Liver (tissue), 9 donors: ENCODE data around the gene ZRANB1. TPM values are rescaled to one million over a fixed set of nuclear protein-coding genes. Genes with fewer than 3 reads are reported as not detected.
A peak's percentile ranks its signal among the peaks of the same experiment; 100 is the strongest.

Experiments used
- DNase-seq: peaks from one replicate; pipeline ENCODE4 v3.0.0-alpha.2; 2017; ENCODE audit warnings: low spot score
- H3K27ac ChIP-seq, 2 donors: one replicate each; pipeline ENCODE4 v1.7.0; 2013; ENCODE audit warnings: inconsistent platforms in 2 of 2, low read length in 2 of 2, control low read depth in 1 of 2, low read depth in 1 of 2, mild to moderate bottlenecking in 1 of 2
- H3K27me3 ChIP-seq, 4 donors: one replicate each; pipeline versions ENCODE4 v1.6.1 to v1.7.0; 2013; ENCODE audit warnings: low read length in 3 of 4, inconsistent platforms in 1 of 4, mild to moderate bottlenecking in 1 of 4, moderate library complexity in 1 of 4; ENCODE audit not compliant: control insufficient read depth in 4 of 4, insufficient read depth in 4 of 4
- H3K36me3 ChIP-seq, 4 donors: one replicate each; pipeline versions ENCODE4 v1.6.1 to v1.7.0; 2013; ENCODE audit warnings: low read length in 3 of 4, mild to moderate bottlenecking in 3 of 4, low read depth in 1 of 4, moderate library complexity in 1 of 4; ENCODE audit not compliant: control insufficient read depth in 4 of 4, insufficient read depth in 3 of 4
- H3K4me1 ChIP-seq, 4 donors: one replicate each; pipeline versions ENCODE4 v1.6.1 to v1.7.0; 2013; ENCODE audit warnings: low read length in 3 of 4, mild to moderate bottlenecking in 3 of 4, moderate library complexity in 1 of 4; ENCODE audit not compliant: control insufficient read depth in 4 of 4, insufficient read depth in 4 of 4
- H3K4me3 ChIP-seq, 3 donors: one replicate each; pipeline versions ENCODE4 v1.6.1 to v1.7.0; 2013; ENCODE audit warnings: low read length in 3 of 3, control low read depth in 1 of 3, low read depth in 1 of 3, mild to moderate bottlenecking in 1 of 3
- H3K9ac ChIP-seq, 2 donors: one replicate each; pipeline ENCODE4 v1.7.0; 2013; ENCODE audit warnings: low read length in 2 of 2, mild to moderate bottlenecking in 2 of 2, moderate library complexity in 2 of 2, control low read depth in 1 of 2, low read depth in 1 of 2
- H3K9me3 ChIP-seq, 4 donors: one replicate each; pipeline versions ENCODE4 v1.6.1 to v1.7.0; 2013; ENCODE audit warnings: low read length in 3 of 4; ENCODE audit not compliant: control insufficient read depth in 4 of 4
- CTCF ChIP-seq: fragments of 150-350 bp; IDR thresholded peaks from 2 replicates; pipeline ENCODE4 v1.5.1; 2017; ENCODE audit warnings: improper control_type of control experiment, low read depth, low read length; ENCODE audit not compliant: missing input control
- EGR1 ChIP-seq, 2 donors: IDR thresholded peaks; 2 replicates each; pipeline ENCODE4 v1.6.1; 2016 to 2018; ENCODE audit warnings: antibody characterized with exemption in 2 of 2, low read depth in 2 of 2
- FOXA2 ChIP-seq: IDR thresholded peaks from 2 replicates; pipeline ENCODE4 v1.6.1; 2016; ENCODE audit warnings: antibody characterized with exemption
- GABPA ChIP-seq, 2 donors: IDR thresholded peaks in 1 of 2; conservative IDR thresholded peaks in 1 of 2; 2 replicates each; pipeline ENCODE4 v1.6.1; 2016; ENCODE audit warnings: antibody characterized with exemption in 2 of 2, mild to moderate bottlenecking in 1 of 2, moderate library complexity in 1 of 2
- HNF4A ChIP-seq, 2 donors: conservative IDR thresholded peaks; 2 replicates each; pipeline ENCODE4 v1.6.1; 2016; ENCODE audit warnings: antibody characterized with exemption in 2 of 2, mild to moderate bottlenecking in 2 of 2
- MAX ChIP-seq: IDR thresholded peaks from 2 replicates; pipeline ENCODE4 v1.6.1; 2016; ENCODE audit warnings: antibody characterized with exemption
- NR2F2 ChIP-seq: IDR thresholded peaks from 2 replicates; pipeline ENCODE4 v1.6.1; 2016; ENCODE audit warnings: antibody characterized with exemption
- RXRA ChIP-seq, 2 donors: IDR thresholded peaks; 2 replicates each; pipeline ENCODE4 v1.6.1; 2017 to 2018; ENCODE audit warnings: antibody characterized with exemption in 2 of 2, mild to moderate bottlenecking in 1 of 2
- SP1 ChIP-seq: IDR thresholded peaks from 2 replicates; pipeline ENCODE4 v1.6.1; 2018; ENCODE audit warnings: antibody characterized with exemption, mild to moderate bottlenecking
- WGBS: extraction: QIAGEN DNeasy Blood & Tissue Kit; methylation state at CpG from one replicate; pipeline ENCODE4 v1.1.7; 2013; 5-methylcytosine and 5-hydroxymethylcytosine counted together
- polyA plus RNA-seq, 2 donors: library from polyadenylated mRNA; stranded (reverse) in 1 of 2; unstranded in 1 of 2; fragments of 200-250 nt in 1 of 2; fragments of >200 nt in 1 of 2; fragmentation: Nextera tagmentation in 1 of 2; extraction: Ambion mirVana in 1 of 2; gene quantifications; one replicate each; pipeline versions ENCODE4 v1.2.1 to v1.2.3, GENCODE V29; 2013 to 2015
- total RNA-seq, 2 donors: library from RNA; depleted of rRNA; stranded (reverse); fragments of >200 nt; gene quantifications; one replicate each; pipeline ENCODE4 v1.2.3, GENCODE V29; 2014
- donor health status: healthy.
- donor health status: healthy.
- donor health status: healthy.
- donor health status: healthy.
- donor health status: healthy.

ZRANB1 gene
- total and polyA plus RNA-seq, 4 donors, result 6.2 to 32.5 (median 14.4) TPM

DNA sequence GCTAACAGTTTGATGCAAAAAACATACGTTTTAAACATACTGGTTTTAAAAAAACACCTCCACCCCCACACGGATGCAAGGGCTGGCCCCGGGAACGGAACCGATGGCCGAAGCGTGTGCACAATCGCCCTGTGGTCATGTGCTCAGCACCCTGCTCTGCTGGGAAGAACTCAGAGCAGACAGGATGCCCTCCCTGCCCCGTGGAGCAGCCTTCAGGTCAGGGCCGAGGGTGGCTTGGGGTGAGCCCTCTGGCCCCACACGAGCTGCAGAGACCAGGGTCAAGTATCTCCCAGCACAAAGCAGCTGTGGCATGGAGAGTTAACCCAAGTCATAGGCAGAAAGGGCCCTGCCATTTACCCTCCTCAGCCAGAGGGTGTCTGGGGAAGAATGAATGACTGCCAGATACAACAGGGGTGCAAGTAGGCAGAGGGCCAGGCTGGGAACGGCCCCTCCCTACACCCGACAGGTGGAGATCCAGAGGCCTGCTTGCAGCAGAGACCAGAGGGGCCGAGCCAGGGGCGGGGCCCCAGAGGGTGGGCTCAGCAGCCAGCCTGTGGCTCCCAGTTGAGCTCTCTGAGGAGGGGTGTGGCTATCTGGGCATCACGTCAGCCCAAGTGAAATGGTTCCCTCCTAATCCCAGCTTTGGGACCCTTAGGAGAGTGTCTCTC, 56.8 kb downstream of the ZRANB1 start:
- Histone ChIP-seq H3K4me3 (no peak overlapping the region), H3K27ac (peak overlapping the region in 1 of 2 donors; percentile 18), H3K27me3 (no peaks in the 10 kb centered on the region), H3K36me3 (peaks cover 0 to 6% (median 0%) of the 10 kb centered on the region in 4 donors), H3K4me1 (peaks cover 0 to 3% (median 0%) of the 10 kb centered on the region in 4 donors), H3K9me3 (no peaks in the 10 kb centered on the region), H3K9ac (no peak overlapping the region)
- TF ChIP-seq NR2F2 (peak; percentile 16), FOXA2 (no peak), RXRA (IDR thresholded peaks at IDR 0.05) (no peak), HNF4A (conservative IDR thresholded peaks at IDR 0.05) (no peak), GABPA (IDR thresholded peaks at IDR 0.05 in 1 of 2, conservative IDR thresholded peaks at IDR 0.05 in 1 of 2) (no peak), MAX (no peak), CTCF (no peak)
- 85% methylated on average over 16 of the region's 16 CpGs for WGBS
- DNase-seq, result no peak

GRCh38 chr10:124999433-125000365, 57.8 kb downstream of the ZRANB1 start:
- no peak for DNase-seq
- no peak overlapping the region for H3K4me3 ChIP-seq
- no peaks in the 10 kb centered on the region for H3K9me3 ChIP-seq
- WGBS, result 85% methylated on average over 29 of the region's 29 CpGs
- H3K9ac ChIP-seq, result no peak overlapping the region
- TF ChIP-seq SP1 (no peak), RXRA (IDR thresholded peaks at IDR 0.05) (peak in 1 of 2 donors; percentile 28)
- H3K27me3 ChIP-seq, result no peaks in the 10 kb centered on the region
- peak overlapping the region in 1 of 2 donors; percentile 18 for H3K27ac ChIP-seq
- no peaks in the 10 kb centered on the region for H3K36me3 ChIP-seq
- H3K4me1 ChIP-seq, result peaks cover 0 to 3% (median 0%) of the 10 kb centered on the region in 4 donors

DNA sequence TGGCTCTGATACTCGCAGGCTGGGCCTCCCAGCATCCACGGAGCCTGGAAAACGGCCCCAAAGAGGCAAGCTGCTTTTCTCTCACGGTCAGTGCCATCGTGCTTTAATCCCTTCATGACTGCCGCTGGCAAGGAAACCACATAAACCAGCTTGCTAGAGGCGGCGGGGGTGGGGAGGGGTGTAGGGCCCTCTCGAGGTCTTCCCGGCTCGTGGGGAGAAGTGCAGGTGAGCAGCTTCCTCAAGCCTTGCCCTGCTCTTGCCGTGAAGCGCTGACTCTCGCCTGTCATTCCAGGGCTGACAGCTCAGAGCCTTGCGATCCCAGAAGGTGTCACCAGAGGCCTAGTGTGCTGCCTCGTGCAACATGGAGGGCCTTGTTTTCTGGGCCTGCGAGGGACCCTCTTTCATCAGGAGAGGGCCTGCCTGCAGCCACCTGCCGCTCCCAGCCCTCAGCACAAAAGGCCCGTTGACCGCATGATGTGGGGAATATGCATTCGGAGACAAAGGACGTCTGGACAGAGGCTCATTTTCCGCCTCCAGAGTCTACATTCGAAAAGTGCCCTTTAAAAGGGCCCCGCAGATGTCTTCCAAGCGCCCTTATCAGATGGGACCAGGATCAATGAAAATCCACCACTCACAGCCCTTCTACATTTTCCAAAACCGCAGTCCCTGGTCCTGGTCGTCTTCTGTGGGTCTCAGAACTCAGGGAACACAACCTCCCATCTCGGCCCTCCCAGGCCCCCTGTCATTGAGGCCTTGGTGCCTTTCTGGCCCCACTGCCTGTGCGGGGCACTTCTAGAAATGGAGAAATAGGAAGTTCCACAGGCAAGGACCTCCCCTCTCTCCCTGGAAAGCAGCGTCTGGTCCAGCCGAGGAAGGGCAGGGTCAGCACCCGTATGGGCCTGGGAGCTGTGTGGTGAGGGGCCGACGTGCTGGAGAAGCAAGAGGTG, 58.7 kb downstream of the ZRANB1 start:
- H3K9me3 ChIP-seq, result no peaks in the 10 kb centered on the region
- no peak for TF ChIP-seq EGR1 (IDR thresholded peaks at IDR 0.05; ENCODE audit: low read depth in 2 of 2)
- H3K4me3 ChIP-seq, result no peak overlapping the region
- peaks cover 0 to under 1% (median 0%) of the 10 kb centered on the region in 4 donors for H3K4me1 ChIP-seq
- H3K36me3 ChIP-seq, result no peaks in the 10 kb centered on the region
- 80% methylated on average over 35 of the region's 35 CpGs for WGBS
- DNase-seq, result no peak
- H3K9ac ChIP-seq, result no peak overlapping the region
- no peaks in the 10 kb centered on the region for H3K27me3 ChIP-seq
- no peak overlapping the region for H3K27ac ChIP-seq
